Measurements from ENCODE around the gene GPX4. TPM values are rescaled to one million over a fixed set of nuclear protein-coding genes. Genes with fewer than 3 reads are reported as not detected.

The GPX4 gene
- total RNA-seq, 1 donor from 2014 or later: 204 TPM

DNA sequence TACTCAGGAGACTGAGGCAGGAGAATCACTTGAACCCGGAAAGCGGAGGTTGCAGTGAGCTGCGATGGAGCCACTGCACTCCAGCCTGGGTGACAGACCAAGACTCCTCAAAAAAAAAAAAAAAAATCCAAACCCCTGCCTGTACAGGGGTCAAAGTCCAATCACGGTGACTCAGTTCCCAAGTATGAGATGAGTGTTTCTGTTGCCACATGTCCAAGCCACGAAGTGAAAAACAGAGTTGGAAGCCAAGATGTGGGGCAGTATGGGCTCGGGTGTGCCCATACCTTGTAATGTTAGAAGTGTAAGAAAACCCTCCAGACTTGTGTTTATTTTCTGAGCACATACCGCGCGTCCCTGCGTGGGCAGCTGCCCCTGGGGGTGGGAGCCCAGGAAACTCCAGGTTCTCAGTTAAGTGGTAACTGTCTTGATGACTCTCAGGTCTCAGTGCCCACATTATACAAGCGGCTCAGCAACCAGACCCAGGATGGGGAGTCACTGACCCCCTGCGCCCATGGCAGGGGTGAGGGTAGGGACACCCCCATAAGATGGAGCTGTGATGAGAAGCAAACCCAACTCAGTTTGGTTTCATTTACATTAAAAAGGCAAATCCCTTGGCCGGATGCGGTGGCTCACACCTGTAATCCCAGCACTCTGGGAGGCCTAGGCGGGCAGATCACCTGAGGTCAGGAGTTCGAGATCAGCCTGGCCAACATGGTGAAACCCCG lies 1.2 kb upstream of the GPX4 start:
- no peak for DNase-seq (ENCODE audit: extremely low spot score, unreplicated experiment)

DNA sequence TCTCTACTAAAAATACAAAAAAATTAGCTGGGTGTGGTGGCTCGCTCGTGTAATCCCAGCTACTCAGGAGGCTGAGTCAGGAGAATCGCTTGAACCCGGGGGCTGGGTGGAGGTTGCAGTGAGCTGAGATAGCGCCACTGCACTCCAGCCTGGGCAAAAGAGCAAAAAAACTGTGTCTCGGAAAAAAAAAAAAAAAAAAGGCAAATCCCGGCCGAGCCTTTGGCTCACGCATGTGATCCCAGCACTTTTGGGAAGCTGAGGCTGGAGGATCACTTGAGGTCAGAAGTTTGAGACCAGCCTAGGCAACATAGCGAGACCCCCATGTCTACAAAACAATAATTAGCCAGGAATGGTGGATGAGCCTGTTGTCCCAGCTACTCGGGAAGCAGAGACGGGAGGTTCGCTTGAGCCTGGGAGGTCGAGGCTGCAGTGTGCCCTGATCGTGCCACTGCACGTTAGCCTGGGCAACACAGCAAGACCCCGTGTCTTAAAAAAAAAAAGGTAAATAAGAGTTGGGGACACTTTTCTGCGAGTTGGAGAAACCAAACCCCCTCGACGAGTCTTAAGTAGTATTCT lies 574 bp upstream of the GPX4 start:
- Mint-ChIP-seq H3K36me3 (no peaks in the 10 kb centered on the region), H3K9me3 (no peaks in the 10 kb centered on the region), H3K4me3 (peak overlapping the region; percentile 61), H3K27me3 (no peaks in the 10 kb centered on the region), H3K27ac (peak overlapping the region; percentile 64), H3K4me1 (ENCODE audit: unreplicated experiment) (peaks cover 14% of the 10 kb centered on the region)
- no peak for DNase-seq (ENCODE audit: extremely low spot score, unreplicated experiment)
- TF ChIP-seq, protein P1, sequence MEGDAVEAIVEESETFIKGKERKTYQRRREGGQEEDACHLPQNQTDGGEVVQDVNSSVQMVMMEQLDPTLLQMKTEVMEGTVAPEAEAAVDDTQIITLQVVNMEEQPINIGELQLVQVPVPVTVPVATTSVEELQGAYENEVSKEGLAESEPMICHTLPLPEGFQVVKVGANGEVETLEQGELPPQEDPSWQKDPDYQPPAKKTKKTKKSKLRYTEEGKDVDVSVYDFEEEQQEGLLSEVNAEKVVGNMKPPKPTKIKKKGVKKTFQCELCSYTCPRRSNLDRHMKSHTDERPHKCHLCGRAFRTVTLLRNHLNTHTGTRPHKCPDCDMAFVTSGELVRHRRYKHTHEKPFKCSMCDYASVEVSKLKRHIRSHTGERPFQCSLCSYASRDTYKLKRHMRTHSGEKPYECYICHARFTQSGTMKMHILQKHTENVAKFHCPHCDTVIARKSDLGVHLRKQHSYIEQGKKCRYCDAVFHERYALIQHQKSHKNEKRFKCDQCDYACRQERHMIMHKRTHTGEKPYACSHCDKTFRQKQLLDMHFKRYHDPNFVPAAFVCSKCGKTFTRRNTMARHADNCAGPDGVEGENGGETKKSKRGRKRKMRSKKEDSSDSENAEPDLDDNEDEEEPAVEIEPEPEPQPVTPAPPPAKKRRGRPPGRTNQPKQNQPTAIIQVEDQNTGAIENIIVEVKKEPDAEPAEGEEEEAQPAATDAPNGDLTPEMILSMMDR (conservative IDR thresholded peaks at IDR 0.05): no peak

More for the DNA sequence above, 1.2 kb upstream of the GPX4 start:
- Mint-ChIP-seq H3K36me3 (no peaks in the 10 kb centered on the region), H3K27ac (peak overlapping the region; percentile 64), H3K27me3 (no peaks in the 10 kb centered on the region), H3K4me1 (ENCODE audit: unreplicated experiment) (peaks cover 14% of the 10 kb centered on the region), H3K9me3 (no peaks in the 10 kb centered on the region), H3K4me3 (peak overlapping the region; percentile 20)
- TF ChIP-seq, protein P1 (conservative IDR thresholded peaks at IDR 0.05): no peak

DNA sequence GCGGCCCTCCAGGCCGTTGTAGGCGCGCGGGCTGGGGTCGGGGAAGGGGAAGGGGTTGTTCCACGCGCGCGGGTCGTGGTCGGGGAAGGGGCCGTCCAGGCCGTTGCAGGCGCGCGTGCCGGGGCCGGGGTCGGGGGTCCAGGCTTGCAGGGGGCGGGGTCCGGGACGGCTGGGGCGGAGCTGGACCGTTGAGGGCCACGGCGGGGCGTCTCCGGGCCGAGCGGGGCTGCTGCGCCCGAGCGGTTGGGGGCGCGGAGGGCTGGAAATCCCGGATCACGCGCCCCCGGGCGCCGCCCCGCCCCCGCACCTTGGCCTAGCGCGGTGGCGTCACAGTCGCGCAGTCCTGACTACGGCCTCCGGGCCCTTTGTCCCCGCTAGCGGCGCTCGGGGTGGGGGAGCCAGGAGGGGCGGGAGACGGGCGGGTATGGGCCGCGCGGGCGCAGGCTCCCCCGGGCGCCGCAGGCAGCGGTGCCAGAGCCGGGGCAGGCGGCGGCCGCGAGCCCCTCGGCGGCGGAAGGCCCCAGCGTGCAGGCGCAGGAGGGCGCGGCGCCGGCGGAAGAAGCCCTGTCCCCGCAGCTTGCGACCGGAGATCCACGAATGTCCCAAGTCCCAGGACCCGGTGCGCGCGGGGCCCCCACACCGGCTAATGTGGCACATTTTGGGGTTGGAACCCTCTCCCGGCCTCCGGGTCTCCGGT lies 665 bp downstream of the GPX4 start:
- no peaks in the 10 kb centered on the region for H3K9me3 Mint-ChIP-seq
- no peaks in the 10 kb centered on the region for H3K27me3 Mint-ChIP-seq
- peak; percentile 86 for DNase-seq (ENCODE audit: extremely low spot score, unreplicated experiment)
- no peaks in the 10 kb centered on the region for H3K36me3 Mint-ChIP-seq
- H3K4me1 Mint-ChIP-seq (ENCODE audit: unreplicated experiment): peaks cover 9% of the 10 kb centered on the region
- peak overlapping the region; percentile 41 for H3K27ac Mint-ChIP-seq
- H3K4me3 Mint-ChIP-seq: peak overlapping the region; percentile 83
- TF ChIP-seq, protein P1 (conservative IDR thresholded peaks at IDR 0.05): no peak

DNA sequence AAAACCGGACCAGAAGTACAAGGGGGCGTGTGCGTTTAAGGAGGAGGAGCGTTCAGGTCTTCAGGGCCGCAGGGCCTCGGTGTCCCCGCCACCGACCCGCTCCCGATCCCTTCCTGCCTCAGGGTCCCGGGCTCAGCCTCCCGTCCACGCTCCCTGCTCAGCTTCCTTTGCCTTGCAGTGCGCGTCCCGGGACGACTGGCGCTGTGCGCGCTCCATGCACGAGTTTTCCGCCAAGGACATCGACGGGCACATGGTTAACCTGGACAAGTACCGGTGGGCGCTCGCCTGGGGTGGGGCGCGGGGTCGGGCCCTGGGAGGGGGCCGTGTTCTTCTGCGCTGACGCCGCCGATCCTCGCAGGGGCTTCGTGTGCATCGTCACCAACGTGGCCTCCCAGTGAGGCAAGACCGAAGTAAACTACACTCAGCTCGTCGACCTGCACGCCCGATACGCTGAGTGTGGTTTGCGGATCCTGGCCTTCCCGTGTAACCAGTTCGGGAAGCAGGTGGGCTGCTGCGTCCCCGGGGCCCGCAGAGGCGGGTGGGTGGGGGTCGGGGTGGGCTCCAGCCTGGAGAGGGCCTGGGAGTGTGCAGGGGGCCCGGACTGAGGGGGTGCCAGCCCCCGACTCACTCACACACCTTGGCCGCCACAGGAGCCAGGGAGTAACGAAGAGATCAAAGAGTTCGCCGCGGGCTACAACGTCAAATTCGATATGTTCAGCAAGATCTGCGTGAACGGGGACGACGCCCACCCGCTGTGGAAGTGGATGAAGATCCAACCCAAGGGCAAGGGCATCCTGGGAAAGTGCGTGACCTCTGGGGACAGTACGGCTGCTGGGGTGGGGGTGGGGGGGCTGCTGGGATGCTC lies 1.4 kb downstream of the GPX4 start:
- Mint-ChIP-seq H3K27ac (peak overlapping the region; percentile 41), H3K27me3 (no peaks in the 10 kb centered on the region), H3K4me1 (ENCODE audit: unreplicated experiment) (peaks cover 9% of the 10 kb centered on the region), H3K9me3 (no peaks in the 10 kb centered on the region), H3K36me3 (no peaks in the 10 kb centered on the region), H3K4me3 (peak overlapping the region; percentile 83)
- TF ChIP-seq, protein P1 (conservative IDR thresholded peaks at IDR 0.05): no peak
- no peak for DNase-seq (ENCODE audit: extremely low spot score, unreplicated experiment)

Data from type B pancreatic cell (in vitro differentiated cells).